HG03196 (cell line): Measurements from ENCODE around the gene ACTN2.

ENCODE experiments used
- ATAC-seq: cut with Tn5 transposase; IDR thresholded peaks from one replicate; pipeline ENCODE4 v1.9.1; 2021; ENCODE audit not compliant: unreplicated experiment

The ACTN2 gene

DNA sequence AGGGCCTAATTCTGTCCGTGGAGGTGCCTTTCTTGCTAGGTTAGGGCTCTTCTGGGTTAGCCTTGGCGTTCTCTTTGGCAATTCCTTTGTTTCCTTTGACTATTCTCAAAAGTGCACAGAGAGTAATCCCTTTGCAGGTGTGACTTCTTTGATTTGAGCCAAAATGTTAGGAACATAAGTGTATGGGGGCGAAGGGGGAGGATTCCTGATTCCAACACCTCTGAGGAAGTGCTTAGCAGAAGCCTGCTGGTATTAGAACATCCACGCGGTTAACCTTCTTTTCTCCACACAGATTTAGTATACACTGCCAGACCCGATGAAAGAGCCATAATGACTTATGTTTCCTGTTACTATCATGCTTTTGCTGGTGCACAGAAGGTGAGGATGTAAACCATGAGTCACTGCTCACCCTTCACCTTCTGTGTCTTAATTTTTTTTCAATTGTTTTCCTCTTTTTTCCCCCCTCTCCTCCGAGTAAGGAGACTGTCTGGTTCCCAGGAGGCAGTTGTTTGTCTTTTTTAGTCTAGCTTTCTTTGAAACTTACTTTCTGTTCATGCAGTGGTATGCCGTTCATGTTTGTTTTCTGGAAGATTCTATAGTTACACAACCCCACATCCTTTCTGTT lies 48.0 kb downstream of the ACTN2 start:
- no peak for ATAC-seq

DNA sequence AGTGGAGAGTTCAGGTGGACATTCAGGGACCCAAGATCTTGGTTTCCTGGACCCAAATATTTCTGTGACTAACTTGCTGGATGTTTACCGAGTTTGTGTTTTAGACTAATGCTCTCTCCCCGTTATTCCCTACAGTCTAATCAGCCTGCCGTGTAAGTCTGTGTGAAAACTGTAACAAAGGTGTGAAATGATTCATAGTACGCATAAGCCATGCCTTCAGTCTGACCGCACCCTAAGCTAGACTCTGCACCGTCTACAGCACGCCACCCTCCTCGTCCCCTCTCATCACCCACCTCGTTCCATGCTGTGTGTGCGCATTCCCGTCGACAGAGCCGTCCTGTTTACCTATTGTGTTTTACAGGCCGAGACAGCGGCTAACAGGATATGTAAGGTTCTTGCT lies 50.5 kb downstream of the ACTN2 start:
- ATAC-seq = no peak

DNA sequence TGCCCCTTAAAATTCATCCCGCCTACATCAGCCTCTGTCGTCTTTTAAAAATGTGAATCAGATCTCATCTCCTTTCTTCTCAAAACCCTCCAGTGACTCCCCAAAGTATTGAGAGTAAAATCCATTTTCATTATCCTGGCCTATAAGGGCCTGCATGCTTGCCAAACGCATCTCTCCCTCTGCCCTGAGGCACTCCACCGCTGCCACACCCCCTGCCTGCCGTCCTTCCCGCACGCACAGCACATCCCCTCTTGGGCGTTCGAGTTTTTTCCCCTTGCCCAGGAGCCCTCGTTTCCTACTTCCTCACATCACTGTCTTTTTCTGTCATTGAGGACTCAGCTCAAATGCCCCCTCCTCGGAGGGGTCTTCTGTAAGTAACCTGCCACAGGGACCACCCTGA lies 55.5 kb downstream of the ACTN2 start:
- no peak for ATAC-seq

DNA sequence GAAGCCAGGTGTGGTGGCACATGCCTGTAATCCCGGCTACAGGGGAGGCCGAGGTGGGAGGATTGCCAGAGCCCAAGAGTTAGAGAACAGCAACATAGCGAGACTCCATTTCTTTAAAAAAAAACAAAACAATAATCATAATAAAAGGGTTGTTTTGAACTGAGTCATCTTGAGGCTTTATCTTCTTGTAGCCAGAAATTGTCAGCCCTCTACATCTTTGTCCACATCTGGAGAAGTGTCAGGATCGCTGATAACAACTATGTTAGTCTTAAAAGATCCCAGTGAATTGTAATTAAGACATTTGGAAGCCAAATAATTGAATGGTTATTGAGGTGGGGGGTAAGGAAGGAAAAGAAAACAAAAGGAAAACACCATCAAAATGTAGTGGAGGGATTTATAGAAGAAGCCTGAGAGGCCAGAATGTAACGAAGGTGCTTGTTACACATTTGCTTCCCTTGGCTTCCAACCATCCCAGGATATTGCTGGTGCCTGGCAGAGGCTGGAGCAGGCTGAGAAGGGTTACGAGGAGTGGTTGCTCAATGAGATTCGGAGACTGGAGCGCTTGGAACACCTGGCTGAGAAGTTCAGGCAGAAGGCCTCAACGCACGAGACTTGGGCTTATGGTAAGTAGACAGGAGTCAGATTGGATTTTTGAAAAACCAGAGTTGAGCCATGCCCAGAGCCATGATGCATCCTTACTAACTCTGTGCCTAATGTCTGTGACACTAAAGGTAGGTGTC lies 56.3 kb downstream of the ACTN2 start:
- ATAC-seq = no peak

DNA sequence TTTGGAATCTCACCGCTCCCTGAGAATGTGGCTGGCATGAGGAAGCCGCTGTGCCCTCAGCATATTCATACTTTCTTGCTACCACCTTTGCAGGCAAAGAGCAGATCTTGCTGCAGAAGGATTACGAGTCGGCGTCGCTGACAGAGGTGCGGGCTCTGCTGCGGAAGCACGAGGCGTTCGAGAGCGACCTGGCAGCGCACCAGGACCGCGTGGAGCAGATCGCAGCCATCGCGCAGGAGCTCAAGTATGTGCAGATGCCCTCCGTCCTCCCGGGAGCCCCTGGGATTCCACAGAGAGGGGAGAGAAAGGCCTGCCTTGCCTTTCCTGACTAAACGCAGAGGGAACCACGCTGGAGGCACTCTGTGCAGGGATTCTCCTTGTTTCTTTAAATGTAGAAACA lies 58.2 kb downstream of the ACTN2 start:
- no peak for ATAC-seq

DNA sequence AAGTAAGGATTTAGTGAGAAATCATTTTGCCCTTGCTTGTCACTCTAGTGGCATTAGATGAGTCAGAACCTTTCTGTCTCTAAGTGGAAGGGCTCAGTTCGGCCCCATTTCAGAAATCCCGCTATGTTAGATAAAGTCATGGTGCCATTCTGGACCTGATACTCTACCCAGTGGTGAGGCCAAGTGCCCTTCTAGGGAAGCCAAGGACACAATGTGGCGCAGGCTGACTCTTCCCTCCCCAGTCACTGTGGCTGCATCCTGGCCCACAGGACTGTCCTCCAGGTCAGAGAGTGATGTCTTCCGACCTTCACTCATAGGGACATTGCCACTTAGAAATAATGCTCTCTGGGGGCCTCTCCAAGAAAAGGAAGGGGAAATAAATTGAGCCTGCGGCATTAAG lies 60.5 kb downstream of the ACTN2 start:
- ATAC-seq = no peak

DNA sequence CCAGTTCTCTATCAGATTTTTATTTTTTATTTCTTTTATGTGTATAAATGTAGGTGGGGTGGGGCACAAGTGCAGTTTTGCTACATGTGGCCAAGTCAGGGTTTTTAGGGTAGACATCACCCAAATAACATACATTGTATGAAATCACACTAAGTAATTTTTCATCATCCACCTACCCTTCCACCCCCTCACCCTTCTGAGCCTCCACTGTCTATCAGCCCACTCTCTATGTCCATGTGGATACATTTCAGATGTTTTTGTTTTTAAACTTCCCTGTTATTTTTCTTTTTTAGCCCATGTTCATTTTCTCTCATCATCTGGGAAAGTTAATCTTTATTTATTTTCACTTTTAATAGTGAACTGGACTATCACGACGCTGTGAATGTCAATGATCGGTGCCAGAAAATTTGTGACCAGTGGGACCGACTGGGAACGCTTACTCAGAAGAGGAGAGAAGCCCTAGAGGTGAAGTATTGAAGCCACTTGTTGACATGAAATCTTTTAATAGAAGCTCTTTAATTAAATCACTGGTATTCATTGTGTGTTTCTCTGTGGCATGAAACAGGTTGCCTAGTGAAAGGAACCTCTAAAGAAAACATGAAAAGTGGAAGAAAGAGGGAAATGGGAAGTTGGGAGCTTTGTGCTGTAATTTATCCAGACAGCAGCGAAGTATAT lies 61.1 kb downstream of the ACTN2 start:
- no peak for ATAC-seq

DNA sequence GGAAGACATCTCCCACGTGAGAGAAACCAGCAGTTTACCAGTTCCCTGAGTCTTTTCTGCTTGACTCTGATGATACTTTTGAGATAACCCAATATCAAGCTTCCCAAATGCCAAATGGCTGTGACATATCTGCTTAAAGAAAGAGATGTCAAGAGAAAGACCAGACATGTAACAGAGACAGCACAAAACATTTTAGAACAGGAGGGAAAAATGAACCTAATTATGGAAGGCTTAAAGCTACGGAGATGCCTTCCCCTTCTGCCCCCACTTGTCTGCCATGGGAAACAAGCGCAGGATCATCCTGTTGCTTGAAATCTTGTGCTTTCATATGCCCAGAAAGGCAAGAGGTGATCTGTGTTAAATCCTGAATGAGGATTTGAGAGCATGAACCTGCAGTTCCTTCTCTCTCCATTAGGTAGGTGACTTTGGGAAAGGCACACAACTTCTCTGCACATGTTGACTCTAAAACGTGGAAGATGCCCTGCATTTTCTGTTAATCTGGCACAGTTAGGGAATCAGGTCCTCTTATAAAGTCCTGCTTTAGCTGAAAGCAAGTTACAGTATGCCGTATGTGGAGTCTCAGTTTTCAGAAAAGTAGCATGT lies 62.1 kb downstream of the ACTN2 start:
- ATAC-seq = no peak

DNA sequence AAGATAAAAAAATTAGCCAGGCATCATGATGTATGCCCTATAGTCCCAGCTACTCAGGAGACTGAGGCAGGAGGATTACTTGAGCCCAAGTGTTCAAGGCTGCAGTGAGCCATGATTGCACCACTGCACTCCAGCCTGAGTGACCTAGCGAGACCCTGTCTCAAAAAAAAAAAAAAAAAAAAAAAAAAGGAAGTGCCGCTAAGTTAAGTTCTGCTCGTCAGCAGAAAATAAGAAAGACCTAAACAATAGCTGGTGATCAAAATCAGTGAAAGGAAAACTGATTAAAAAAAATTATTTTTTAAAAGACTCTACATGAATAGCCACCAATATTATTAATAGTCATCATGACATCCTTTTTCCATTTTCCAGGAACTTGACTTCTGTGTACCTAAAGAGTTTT lies 64.6 kb downstream of the ACTN2 start:
- no peak for ATAC-seq

DNA sequence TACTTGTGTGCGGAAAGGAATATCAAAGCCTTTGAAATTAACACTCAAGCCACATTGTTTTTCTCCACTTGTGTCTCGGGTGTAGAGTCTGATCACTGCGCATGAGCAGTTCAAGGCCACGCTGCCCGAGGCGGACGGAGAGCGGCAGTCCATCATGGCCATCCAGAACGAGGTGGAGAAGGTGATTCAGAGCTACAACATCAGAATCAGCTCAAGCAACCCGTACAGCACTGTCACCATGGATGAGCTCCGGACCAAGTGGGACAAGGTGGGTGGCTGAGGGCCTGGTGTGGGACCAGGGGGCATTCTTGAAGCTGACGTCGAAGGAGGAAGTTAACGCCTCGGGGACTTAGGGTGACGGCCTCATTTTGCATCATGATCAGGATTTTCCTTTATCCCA lies 65.1 kb downstream of the ACTN2 start:
- ATAC-seq = no peak

DNA sequence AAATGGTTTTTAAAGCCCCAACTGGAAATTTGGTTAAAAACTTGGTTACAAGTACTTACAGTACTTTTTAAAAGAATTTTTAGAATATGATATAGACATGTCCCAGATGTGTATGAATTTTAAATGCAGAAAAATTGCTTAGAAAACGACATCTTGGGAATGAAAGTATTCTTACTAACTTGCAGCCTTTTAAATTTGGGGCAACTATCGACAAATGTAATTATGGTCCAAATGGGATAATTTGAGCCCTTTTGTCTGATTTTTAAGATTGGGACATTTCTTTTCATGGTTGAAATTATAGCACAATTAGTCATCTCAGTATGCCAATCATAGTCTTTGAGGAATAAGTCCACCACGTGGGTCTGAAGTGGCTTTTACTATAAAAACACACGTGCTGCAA lies 65.6 kb downstream of the ACTN2 start:
- ATAC-seq = no peak

DNA sequence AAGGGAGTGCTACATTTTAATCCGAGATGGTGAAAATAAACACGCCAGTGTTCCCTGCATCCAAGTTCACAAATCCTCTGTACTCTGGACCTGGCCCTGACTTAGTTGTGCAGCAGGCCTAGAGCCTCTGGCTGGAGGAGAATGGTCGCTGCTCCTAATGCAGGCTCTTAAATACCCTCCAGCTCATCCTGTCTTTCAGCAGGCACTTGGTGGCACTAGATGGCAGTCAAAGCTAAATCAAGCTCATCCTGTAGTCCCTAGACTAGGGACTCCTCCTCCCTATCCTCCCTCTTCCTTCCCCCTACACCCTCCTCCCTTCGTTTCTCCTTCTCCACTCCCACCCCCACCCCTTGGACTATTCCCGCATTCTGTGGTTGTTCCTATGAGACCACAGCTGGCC lies 67.2 kb downstream of the ACTN2 start:
- ATAC-seq = no peak

DNA sequence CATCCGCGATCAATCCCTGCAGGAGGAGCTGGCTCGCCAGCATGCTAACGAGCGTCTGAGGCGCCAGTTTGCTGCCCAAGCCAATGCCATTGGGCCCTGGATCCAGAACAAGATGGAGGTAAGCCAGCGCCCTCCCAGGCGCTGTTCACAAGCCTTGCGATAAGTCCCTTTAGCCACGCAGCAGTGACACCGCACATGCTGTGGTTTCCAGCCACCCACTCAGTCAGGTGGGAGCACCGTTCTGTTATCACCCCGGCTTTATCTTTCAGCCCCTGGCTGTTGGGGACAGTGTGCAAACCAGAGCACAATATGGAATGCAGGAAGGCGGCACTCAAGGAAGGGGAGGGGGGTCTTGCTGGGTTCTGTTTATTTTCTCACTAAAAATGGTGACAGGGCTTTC lies 67.7 kb downstream of the ACTN2 start:
- ATAC-seq = no peak

DNA sequence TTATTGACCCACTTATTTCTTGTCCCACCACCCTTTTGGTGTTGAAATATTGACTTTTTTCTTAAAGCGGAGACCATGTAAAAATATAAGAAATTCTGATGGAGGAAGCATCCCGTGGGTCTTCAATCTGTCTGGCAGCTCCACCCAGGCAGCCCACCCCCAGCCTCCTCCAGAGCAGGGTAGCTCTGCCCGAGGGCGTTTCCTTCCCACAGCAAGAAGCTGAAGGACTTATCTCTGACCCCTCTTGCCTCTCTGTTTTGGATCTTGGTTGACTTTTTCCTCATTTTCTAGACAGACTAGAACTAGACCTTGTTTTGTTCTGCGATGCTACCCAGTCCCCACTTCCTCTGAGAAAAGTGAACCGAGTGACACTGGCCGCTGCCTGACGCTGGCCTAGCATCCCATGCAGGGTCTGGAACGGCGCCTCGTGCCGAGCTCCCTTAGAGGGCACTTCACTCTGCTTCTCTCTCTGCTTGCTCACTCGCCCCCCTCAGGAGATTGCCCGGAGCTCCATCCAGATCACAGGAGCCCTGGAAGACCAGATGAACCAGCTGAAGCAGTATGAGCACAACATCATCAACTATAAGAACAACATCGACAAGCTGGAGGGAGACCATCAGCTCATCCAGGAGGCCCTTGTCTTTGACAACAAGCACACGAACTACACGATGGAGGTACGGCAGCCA lies 68.4 kb downstream of the ACTN2 start:
- no peak for ATAC-seq

DNA sequence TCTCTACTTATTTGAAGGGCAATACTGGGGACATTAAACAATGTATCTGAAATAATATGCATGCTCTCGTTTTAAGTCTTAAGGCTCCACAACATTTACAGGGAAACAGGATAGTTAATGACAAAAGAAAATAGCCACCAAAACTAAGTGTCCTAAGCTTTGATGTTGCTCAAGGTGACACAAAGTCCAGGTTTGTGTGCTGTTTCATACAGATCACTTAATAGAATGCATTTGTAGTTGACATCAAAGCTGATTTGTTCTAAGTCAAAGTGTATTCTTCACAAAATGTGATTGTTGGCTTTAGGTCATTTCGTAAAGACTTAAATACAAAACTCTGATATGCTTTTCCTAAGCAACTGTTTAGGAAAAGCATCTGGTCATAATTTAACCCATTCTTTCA lies 71.3 kb downstream of the ACTN2 start:
- ATAC-seq = no peak

DNA sequence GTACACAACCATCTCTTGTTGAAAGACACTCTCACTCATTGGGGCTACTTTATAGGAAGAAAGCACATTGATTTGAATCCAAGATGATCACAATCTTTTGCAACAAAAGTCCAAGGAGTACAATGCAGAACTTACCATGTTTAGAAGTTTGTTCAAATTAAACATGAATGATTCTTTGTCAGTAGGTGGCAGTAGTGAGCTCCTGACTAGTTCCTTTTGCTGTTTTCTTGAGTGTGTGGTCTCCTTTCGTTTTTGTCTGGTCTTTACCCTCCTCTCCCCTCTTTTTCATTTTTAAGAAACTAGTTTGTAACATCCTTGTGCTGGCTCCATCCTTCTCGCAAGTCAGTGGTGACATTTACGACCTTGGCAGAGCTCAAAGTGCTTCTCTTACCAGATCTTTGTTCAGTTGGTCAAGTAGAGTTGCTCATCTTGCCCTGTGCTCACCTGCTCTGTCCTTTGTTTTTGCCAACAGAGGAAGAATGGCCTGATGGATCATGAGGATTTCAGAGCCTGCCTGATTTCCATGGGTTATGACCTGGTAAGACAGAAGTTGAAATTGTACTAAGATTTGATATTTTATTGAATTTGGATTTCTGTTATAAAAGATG lies 73.1 kb downstream of the ACTN2 start:
- no peak for ATAC-seq

DNA sequence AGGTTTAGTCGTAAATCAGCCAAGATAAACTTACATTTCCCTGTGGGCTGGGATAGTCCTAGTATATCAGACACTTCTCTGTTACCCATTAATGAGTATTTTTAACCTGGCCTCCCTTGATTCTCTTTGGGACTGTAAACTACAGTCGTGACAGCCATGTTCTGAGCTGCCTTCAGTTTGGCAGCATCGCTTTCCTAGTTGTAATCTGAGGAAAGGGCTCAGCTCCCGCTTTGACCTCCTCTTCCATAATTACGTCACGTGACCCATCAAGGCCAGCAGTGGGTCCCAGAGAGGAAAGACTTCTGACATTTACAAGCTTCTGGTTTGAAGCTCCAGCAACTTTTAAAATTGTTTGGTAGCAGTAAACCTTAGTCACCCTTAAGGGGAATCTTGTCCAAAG lies 74.2 kb downstream of the ACTN2 start:
- ATAC-seq = no peak

DNA sequence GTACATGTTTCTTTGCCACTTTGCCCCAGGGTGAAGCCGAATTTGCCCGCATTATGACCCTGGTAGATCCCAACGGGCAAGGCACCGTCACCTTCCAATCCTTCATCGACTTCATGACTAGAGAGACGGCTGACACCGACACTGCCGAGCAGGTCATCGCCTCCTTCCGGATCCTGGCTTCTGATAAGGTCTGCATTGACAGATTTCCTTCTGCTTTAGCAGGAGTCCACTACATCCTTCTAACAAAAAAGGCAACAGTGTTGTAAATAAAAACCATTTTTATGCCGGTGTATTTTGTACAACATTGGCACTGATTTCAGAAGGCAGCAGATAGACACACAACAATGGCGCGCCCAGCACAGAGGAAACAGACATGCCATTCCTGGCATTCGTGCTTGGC lies 74.7 kb downstream of the ACTN2 start:
- no peak for ATAC-seq

DNA sequence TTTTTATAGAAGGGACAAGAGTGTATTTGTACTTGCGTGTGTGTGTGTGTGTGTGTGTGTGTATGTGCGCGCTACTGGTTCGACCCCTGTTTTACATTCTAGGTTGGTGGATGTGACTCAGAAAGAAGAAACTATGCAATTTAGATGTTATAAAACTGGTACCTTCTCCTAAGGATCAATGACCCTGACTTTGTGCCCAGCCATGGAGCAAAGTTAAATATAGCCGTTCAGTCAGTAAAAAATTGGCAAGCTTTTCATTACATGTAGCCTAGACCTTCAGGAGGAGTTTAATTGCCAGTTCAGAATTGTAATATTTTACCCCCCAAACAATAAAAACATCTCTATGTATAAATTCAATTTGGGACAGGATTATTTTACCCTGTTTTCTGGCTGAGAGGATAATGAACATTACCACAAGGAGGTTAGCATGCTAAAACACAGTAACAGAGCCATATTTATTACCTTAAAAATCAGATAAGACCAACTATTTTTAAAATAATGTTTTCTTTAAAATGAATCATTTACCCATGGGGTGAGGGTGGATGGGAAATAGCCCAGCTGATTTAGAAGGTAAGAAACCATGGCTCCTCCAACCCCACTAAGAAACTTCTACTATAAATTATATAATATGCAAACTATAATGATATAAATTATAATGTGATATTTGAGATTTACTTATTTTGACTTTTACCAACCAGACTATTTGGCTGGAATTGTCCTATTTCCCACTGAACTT lies 75.3 kb downstream of the ACTN2 start:
- no peak for ATAC-seq

DNA sequence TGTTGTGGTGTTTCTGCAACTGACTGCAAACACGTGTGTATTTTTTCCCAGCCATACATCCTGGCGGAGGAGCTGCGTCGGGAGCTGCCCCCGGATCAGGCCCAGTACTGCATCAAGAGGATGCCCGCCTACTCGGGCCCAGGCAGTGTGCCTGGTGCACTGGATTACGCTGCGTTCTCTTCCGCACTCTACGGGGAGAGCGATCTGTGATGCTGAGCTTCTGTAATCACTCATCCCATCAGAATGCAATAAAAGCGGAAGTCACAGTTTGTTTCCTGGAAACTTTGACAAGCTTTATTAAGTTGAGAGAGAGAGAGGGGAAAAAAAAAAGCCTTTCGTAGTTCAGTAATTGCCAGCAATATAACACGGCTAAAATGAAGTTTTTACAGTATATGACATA lies 76.1 kb downstream of the ACTN2 start:
- ATAC-seq = no peak
